Loucy (cell line): Measurements from ENCODE around the gene DCPS.
"Not testable (repeated sequence)": the region's sequence is repeated elsewhere in the genome, so short reads cannot be mapped to it uniquely, and the experiment has no call there.

Source experiments
- H2AFZ ChIP-seq: fragments of 200-600 bp; sonication (generic); 2 replicates; pipeline ENCODE4 v1.6.0; 2016; ENCODE audit warnings: antibody characterized with exemption, mild to moderate bottlenecking, low read length, moderate library complexity
- H3F3A ChIP-seq: fragments of 200-600 bp; 2 replicates; pipeline ENCODE4 v1.6.0; 2016; ENCODE audit warnings: antibody characterized with exemption, low read depth, mild to moderate bottlenecking
- H3K27me3 ChIP-seq: fragments of 200-600 bp; sonication (generic); 2 replicates; pipeline ENCODE4 v1.6.1; 2014; ENCODE audit warnings: low read length, mild to moderate bottlenecking; ENCODE audit not compliant: insufficient read depth, poor library complexity, severe bottlenecking
- H3K36me3 ChIP-seq: fragments of 200-600 bp; sonication (generic); 2 replicates; pipeline ENCODE4 v1.6.1; 2016; ENCODE audit warnings: low read length; ENCODE audit not compliant: insufficient read depth
- H3K4me1 ChIP-seq: fragments of 200-600 bp; sonication (generic); 2 replicates; pipeline ENCODE4 v1.5.1; 2014; ENCODE audit warnings: low read length, mild to moderate bottlenecking; ENCODE audit not compliant: insufficient read depth, poor library complexity, severe bottlenecking
- H3K4me2 ChIP-seq: fragments of 200-600 bp; sonication (generic); 2 replicates; pipeline ENCODE4 v1.6.0; 2014; ENCODE audit warnings: antibody characterized with exemption, low read length, low read depth, mild to moderate bottlenecking; ENCODE audit not compliant: poor library complexity, severe bottlenecking
- H3K4me3 ChIP-seq: fragments of 200-600 bp; sonication (generic); 2 replicates; pipeline ENCODE4 v1.5.1; 2014; ENCODE audit warnings: low read length, mild to moderate bottlenecking, mixed read lengths; ENCODE audit not compliant: poor library complexity, severe bottlenecking
- H3K79me2 ChIP-seq: fragments of 200-600 bp; sonication (generic); 2 replicates; pipeline ENCODE4 v1.6.1; 2014; ENCODE audit warnings: low read length; ENCODE audit not compliant: insufficient read depth
- H3K9ac ChIP-seq: fragments of 200-600 bp; sonication (generic); 2 replicates; pipeline ENCODE4 v1.6.0; 2014; ENCODE audit warnings: mild to moderate bottlenecking, low read depth, low read length, moderate library complexity; ENCODE audit not compliant: poor library complexity, severe bottlenecking
- H3K9me2 ChIP-seq: fragments of 200-600 bp; sonication (generic); replicated peaks from 2 replicates; pipeline ENCODE4 v1.6.1; 2016; ENCODE audit warnings: low read depth, low read length, mixed read lengths
- H3K9me3 ChIP-seq: fragments of 200-600 bp; sonication (generic); 2 replicates; pipeline ENCODE4 v1.6.1; 2014; ENCODE audit warnings: mild to moderate bottlenecking, antibody characterized with exemption, low read length, low read depth; ENCODE audit not compliant: insufficient read depth
- H4K20me1 ChIP-seq: fragments of 200-600 bp; sonication (generic); 2 replicates; pipeline ENCODE4 v1.6.0; 2014; ENCODE audit warnings: antibody characterized with exemption, low read length, mild to moderate bottlenecking; ENCODE audit not compliant: insufficient read depth, poor library complexity, severe bottlenecking
- EZH2phosphoT487 ChIP-seq: fragments of 200-600 bp; IDR thresholded peaks from 2 replicates; pipeline ENCODE4 v1.6.1; 2018; ENCODE audit warnings: antibody characterized with exemption, mild to moderate bottlenecking, moderate library complexity, borderline replicate concordance
- TF ChIP-seq, protein P1 (sequence below): fragments of 200-600 bp; sonication (generic); conservative IDR thresholded peaks from 2 replicates; pipeline ENCODE4 v1.5.1; 2014; ENCODE audit warnings: mild to moderate bottlenecking, antibody characterized with exemption, low read length

The DCPS gene, protein sequence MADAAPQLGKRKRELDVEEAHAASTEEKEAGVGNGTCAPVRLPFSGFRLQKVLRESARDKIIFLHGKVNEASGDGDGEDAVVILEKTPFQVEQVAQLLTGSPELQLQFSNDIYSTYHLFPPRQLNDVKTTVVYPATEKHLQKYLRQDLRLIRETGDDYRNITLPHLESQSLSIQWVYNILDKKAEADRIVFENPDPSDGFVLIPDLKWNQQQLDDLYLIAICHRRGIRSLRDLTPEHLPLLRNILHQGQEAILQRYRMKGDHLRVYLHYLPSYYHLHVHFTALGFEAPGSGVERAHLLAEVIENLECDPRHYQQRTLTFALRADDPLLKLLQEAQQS

GRCh38 chr11:126303623-126304456 is at the start of gene DCPS:
DCPS (plus strand) TSS chr11:126304060; CDS start chr11:126304081, 21 bp downstream.
- Histone ChIP-seq H3K9ac (peak within 1 kb of the TSS; percentile 98), H3K4me2 (peak within 1 kb of the TSS; percentile 98), H2AFZ (peak within 1 kb of the TSS; percentile 90), H3K4me3 (peak within 1 kb of the TSS; percentile 81), H3K9me2 (no peaks in the 10 kb centered on the region), H3K27me3 (no peaks in the 10 kb centered on the region), H3K4me1 (peaks cover 30% of the 10 kb centered on the region), H3K79me2 (peaks cover 44% of the 10 kb centered on the region), H3K36me3 (no peaks in the 10 kb centered on the region), H3F3A (no peaks in the 10 kb centered on the region), H3K9me3 (no peaks in the 10 kb centered on the region), H4K20me1 (no peaks in the 10 kb centered on the region)
- TF ChIP-seq, protein P1, sequence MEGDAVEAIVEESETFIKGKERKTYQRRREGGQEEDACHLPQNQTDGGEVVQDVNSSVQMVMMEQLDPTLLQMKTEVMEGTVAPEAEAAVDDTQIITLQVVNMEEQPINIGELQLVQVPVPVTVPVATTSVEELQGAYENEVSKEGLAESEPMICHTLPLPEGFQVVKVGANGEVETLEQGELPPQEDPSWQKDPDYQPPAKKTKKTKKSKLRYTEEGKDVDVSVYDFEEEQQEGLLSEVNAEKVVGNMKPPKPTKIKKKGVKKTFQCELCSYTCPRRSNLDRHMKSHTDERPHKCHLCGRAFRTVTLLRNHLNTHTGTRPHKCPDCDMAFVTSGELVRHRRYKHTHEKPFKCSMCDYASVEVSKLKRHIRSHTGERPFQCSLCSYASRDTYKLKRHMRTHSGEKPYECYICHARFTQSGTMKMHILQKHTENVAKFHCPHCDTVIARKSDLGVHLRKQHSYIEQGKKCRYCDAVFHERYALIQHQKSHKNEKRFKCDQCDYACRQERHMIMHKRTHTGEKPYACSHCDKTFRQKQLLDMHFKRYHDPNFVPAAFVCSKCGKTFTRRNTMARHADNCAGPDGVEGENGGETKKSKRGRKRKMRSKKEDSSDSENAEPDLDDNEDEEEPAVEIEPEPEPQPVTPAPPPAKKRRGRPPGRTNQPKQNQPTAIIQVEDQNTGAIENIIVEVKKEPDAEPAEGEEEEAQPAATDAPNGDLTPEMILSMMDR, result no peak
- TF ChIP-seq EZH2phosphoT487, result no peak

DNA sequence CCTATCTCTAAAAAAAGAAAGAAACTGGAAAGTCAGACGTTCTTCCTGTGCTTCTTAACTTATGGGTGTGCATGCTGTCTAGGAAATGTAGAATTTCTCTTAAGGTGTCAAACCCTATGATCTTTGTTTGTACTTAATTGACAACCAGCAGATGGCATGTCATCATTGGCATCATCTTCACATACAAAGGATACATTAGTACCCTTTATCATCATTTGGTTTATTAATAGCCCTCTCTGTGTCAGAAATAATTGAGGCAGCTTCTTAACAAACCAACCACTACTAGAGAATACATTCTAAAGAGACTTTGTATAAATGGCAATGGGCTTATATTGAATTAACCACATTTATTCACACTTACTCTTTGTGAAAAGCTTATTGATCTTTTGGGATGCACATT is 49.0 kb upstream of the DCPS start:
- no peaks in the 10 kb centered on the region for H3K4me1 ChIP-seq
- H3F3A ChIP-seq, result no peaks in the 10 kb centered on the region
- H3K79me2 ChIP-seq, result no peaks in the 10 kb centered on the region
- H2AFZ ChIP-seq, result no peak overlapping the region
- no peak overlapping the region for H3K4me3 ChIP-seq
- H3K4me2 ChIP-seq, result no peak overlapping the region
- H3K27me3 ChIP-seq, result no peaks in the 10 kb centered on the region
- H3K9me3 ChIP-seq, result no peaks in the 10 kb centered on the region
- TF ChIP-seq, protein P1, result no peak
- TF ChIP-seq EZH2phosphoT487, result no peak
- H3K9ac ChIP-seq, result no peak overlapping the region
- H3K36me3 ChIP-seq, result peaks cover 55% of the 10 kb centered on the region; the same call in 1 of the 2 replicates
- no peaks in the 10 kb centered on the region for H4K20me1 ChIP-seq
- H3K9me2 ChIP-seq, result no peaks in the 10 kb centered on the region

GRCh38 chr11:126255507-126255906 is 48.4 kb upstream of the DCPS start:
- peaks cover 55% of the 10 kb centered on the region; the same call in 1 of the 2 replicates for H3K36me3 ChIP-seq
- not testable (repeated sequence) for H3K27me3 ChIP-seq, H3K9me2 ChIP-seq, H4K20me1 ChIP-seq, H3K4me2 ChIP-seq, H2AFZ ChIP-seq, H3F3A ChIP-seq, H3K9ac ChIP-seq, H3K79me2 ChIP-seq, H3K4me3 ChIP-seq, H3K9me3 ChIP-seq, H3K4me1 ChIP-seq
